IMR-90 (cell line): ENCODE data around the gene KRT7. TPM values are rescaled to one million over a fixed set of nuclear protein-coding genes. Genes with fewer than 3 reads are reported as not detected.

Source experiments
- ATAC-seq: fragments of 200-7000 bp; cut with Tn5 transposase; 2 replicates; pipeline ENCODE4 v1.9.1; 2020; ENCODE audit warnings: low read depth, mild to moderate bottlenecking, moderate library complexity
- BruUV-seq: library from RNA; stranded (reverse); fragments of 400-500 nt; replicated peaks from 2 replicates; lab custom pipeline; 2021; lab: Mats Ljungman, UMichigan
- CTCF ChIA-PET: fragments of 300-600 bp; formaldehyde crosslinking; extraction: SDS; loops from one replicate; lab custom pipeline; 2021; ENCODE audit warnings: antibody characterized with exemption; lab: Yijun Ruan, JAX
- POLR2A ChIA-PET: fragments of 300-600 bp; sonication (Branson Sonifier 250); formaldehyde crosslinking; loops from one replicate; lab custom pipeline; 2022; ENCODE audit warnings: antibody characterized with exemption; ENCODE audit not compliant: unreplicated experiment; lab: Charles Lee
- DNase-seq: peaks from one replicate; pipeline ENCODE4 v3.0.0; 2013
- H2AFZ ChIP-seq: replicated peaks from 2 replicates; pipeline ENCODE3; 2013; ENCODE audit warnings: low read length, mild to moderate bottlenecking; ENCODE audit not compliant: poor library complexity
- H2AK5ac ChIP-seq: 2 replicates; pipeline ENCODE4 v1.6.1; 2013; ENCODE audit warnings: low read depth, low read length, inconsistent platforms
- H2AK9ac ChIP-seq: replicated peaks from 2 replicates; pipeline ENCODE3; 2013; ENCODE audit warnings: mild to moderate bottlenecking, low read depth, low read length, moderate library complexity; ENCODE audit not compliant: poor library complexity
- H2BK120ac ChIP-seq: 2 replicates; pipeline ENCODE4 v1.6.1; 2013; ENCODE audit warnings: low read depth, low read length, inconsistent platforms
- H2BK15ac ChIP-seq: 3 replicates; pipeline ENCODE4 v1.6.1; 2013; ENCODE audit warnings: low read depth, low read length, inconsistent platforms
- H2BK20ac ChIP-seq: 2 replicates; pipeline ENCODE4 v1.6.1; 2013; ENCODE audit warnings: low read depth, mild to moderate bottlenecking, inconsistent platforms, low read length, moderate library complexity
- H2BK5ac ChIP-seq: 2 replicates; pipeline ENCODE4 v1.6.1; 2013; ENCODE audit warnings: mild to moderate bottlenecking, low read depth, low read length, inconsistent platforms; ENCODE audit not compliant: poor library complexity, severe bottlenecking
- H3K14ac ChIP-seq: replicated peaks from 2 replicates; pipeline ENCODE4 v1.6.1; 2013; ENCODE audit warnings: low read depth, low read length, inconsistent platforms
- H3K18ac ChIP-seq: 2 replicates; pipeline ENCODE4 v1.6.1; 2013; ENCODE audit warnings: low read depth, low read length, control low read depth
- H3K23ac ChIP-seq: 2 replicates; pipeline ENCODE4 v1.6.1; 2013; ENCODE audit warnings: low read depth, low read length, inconsistent platforms
- H3K27ac ChIP-seq: 2 replicates; pipeline ENCODE4 v1.5.1; 2013; ENCODE audit warnings: mild to moderate bottlenecking, control low read depth, low read length; ENCODE audit not compliant: insufficient read depth
- H3K27me3 ChIP-seq: 2 replicates; pipeline ENCODE4 v1.6.1; 2013; ENCODE audit warnings: low read length; ENCODE audit not compliant: control insufficient read depth, insufficient read depth
- H3K36me3 ChIP-seq: 2 replicates; pipeline ENCODE4 v1.6.1; 2013; ENCODE audit warnings: low read length, mixed read lengths; ENCODE audit not compliant: control insufficient read depth, insufficient read depth
- H3K4ac ChIP-seq: 2 replicates; pipeline ENCODE4 v1.6.1; 2013; ENCODE audit warnings: low read depth, low read length, inconsistent platforms
- H3K4me1 ChIP-seq: 2 replicates; pipeline ENCODE4 v1.6.1; 2013; ENCODE audit warnings: low read length, mixed read lengths; ENCODE audit not compliant: control insufficient read depth, insufficient read depth
- H3K4me2 ChIP-seq: 2 replicates; pipeline ENCODE4 v1.6.1; 2013; ENCODE audit warnings: low read depth, mild to moderate bottlenecking, control low read depth, low read length, moderate library complexity
- H3K4me3 ChIP-seq: 2 replicates; pipeline ENCODE4 v1.5.1; 2013; ENCODE audit warnings: low read depth, mild to moderate bottlenecking, control low read depth, low read length, moderate library complexity; ENCODE audit not compliant: insufficient read depth
- H3K56ac ChIP-seq: 2 replicates; pipeline ENCODE4 v1.6.1; 2013; ENCODE audit warnings: low read length, inconsistent platforms; ENCODE audit not compliant: insufficient read depth; ENCODE audit errors: extremely low read depth
- H3K79me1 ChIP-seq, 2 experiments: 2 replicates each; pipeline ENCODE4 v1.6.1; 2013; ENCODE audit warnings: low read length in 2 of 2, inconsistent platforms in 1 of 2, low read depth in 1 of 2
- H3K9ac ChIP-seq: 2 replicates; pipeline ENCODE4 v1.6.1; 2013; ENCODE audit warnings: low read depth, low read length, control low read depth
- H3K9me1 ChIP-seq: 2 replicates; pipeline ENCODE4 v1.6.1; 2013; ENCODE audit warnings: low read length, inconsistent platforms; ENCODE audit not compliant: insufficient read depth
- H3K9me3 ChIP-seq: 2 replicates; pipeline ENCODE4 v1.6.1; 2013; ENCODE audit warnings: low read length; ENCODE audit not compliant: control insufficient read depth, insufficient read depth
- H4K20me1 ChIP-seq: 2 replicates; pipeline ENCODE4 v1.6.1; 2013; ENCODE audit warnings: low read length, inconsistent platforms; ENCODE audit not compliant: insufficient read depth
- H4K5ac ChIP-seq: 2 replicates; pipeline ENCODE4 v1.6.1; 2013; ENCODE audit warnings: mild to moderate bottlenecking, low read depth, low read length, control low read depth
- H4K8ac ChIP-seq, 2 experiments: 2 replicates each; pipeline ENCODE4 v1.6.1; 2013; ENCODE audit warnings: low read depth in 2 of 2, low read length in 2 of 2, control low read depth in 1 of 2, inconsistent platforms in 1 of 2
- H4K91ac ChIP-seq: 2 replicates; pipeline ENCODE4 v1.6.1; 2013; ENCODE audit warnings: low read depth, low read length, inconsistent platforms; ENCODE audit not compliant: insufficient read depth
- BHLHE40 ChIP-seq: fragments of 150-350 bp; IDR thresholded peaks from 2 replicates; pipeline ENCODE4 v1.6.1; 2016; ENCODE audit warnings: mild to moderate bottlenecking, low read depth, low read length
- CEBPB ChIP-seq: IDR thresholded peaks from 2 replicates; pipeline ENCODE4 v1.6.1; 2012; ENCODE audit warnings: low read depth, low read length, improper control_type of control experiment
- FOS ChIP-seq: fragments of 150-350 bp; IDR thresholded peaks from 2 replicates; pipeline ENCODE4 v1.6.1; 2016; ENCODE audit warnings: low read depth, low read length
- MAFK ChIP-seq: IDR thresholded peaks from 2 replicates; pipeline ENCODE4 v1.6.1; 2012; ENCODE audit warnings: low read depth, low read length, improper control_type of control experiment
- MAZ ChIP-seq: IDR thresholded peaks from 2 replicates; pipeline ENCODE4 v1.6.1; 2012; ENCODE audit warnings: low read depth, mild to moderate bottlenecking, low read length, improper control_type of control experiment, moderate library complexity, borderline replicate concordance
- MXI1 ChIP-seq: IDR thresholded peaks from 2 replicates; pipeline ENCODE4 v1.6.1; 2012; ENCODE audit warnings: low read depth, mild to moderate bottlenecking, low read length, moderate library complexity, borderline replicate concordance
- NFE2L2 ChIP-seq: fragments of 150-350 bp; IDR thresholded peaks from 2 replicates; pipeline ENCODE4 v1.6.1; 2016; ENCODE audit warnings: low read depth, mild to moderate bottlenecking, low read length
- POLR2A ChIP-seq: IDR thresholded peaks from 2 replicates; pipeline ENCODE4 v1.6.1; 2012; ENCODE audit warnings: mild to moderate bottlenecking, low read depth, low read length
- RAD21 ChIP-seq: IDR thresholded peaks from 2 replicates; pipeline ENCODE4 v1.6.1; 2012; ENCODE audit warnings: low read length, improper control_type of control experiment
- RCOR1 ChIP-seq: IDR thresholded peaks from 2 replicates; pipeline ENCODE4 v1.6.1; 2012; ENCODE audit warnings: mild to moderate bottlenecking, low read length, improper control_type of control experiment; ENCODE audit not compliant: insufficient replicate concordance
- WGBS, 2 experiments: methylation state at CpG; one replicate each; pipeline versions ENCODE4 v1.1.5 to v1.1.7; 2013; ENCODE audit warnings: missing lambda C conversion rate in 2 of 2; ENCODE audit not compliant: insufficient read length in 1 of 2; ENCODE audit errors: extremely low coverage in 2 of 2; 5-methylcytosine and 5-hydroxymethylcytosine counted together
- dilution Hi-C: fragments of 300-500 bp; cut with HindIII; formaldehyde crosslinking; loops from one replicate; pipeline ENCODE4 v1.14.3; 2018; ENCODE audit warnings: low sequenced_read_pairs; ENCODE audit not compliant: unreplicated experiment
- in situ Hi-C: fragments of 300-500 bp; cut with MboI; formaldehyde crosslinking; loops from 3 replicates; pipeline ENCODE4 v1.14.3; 2019; ENCODE audit warnings: low sequenced_read_pairs, inconsistent platforms, mixed read lengths
- intact Hi-C: fragments of 100-400 bp; cut with micrococcal nuclease; formaldehyde crosslinking; loops from 2 replicates; pipeline ENCODE4 v1.10.0; 2022
- polyA plus RNA-seq, 3 experiments: library from polyadenylated mRNA; depleted of rRNA; stranded (reverse); fragments of >200 nt; gene quantifications; 2 replicates each; pipeline ENCODE4 v1.2.3, GENCODE V29; 2012; ENCODE audit warnings: low replicate concordance in 1 of 3
- total RNA-seq: library from RNA; depleted of rRNA; stranded (reverse); fragments of >200 nt; gene quantifications from 2 replicates; pipeline ENCODE4 v1.2.3, GENCODE V29; 2012
- TF ChIP-seq, protein P1 (sequence below): fragments of 150-350 bp; IDR thresholded peaks from 2 replicates; pipeline ENCODE4 v1.6.1; 2017; ENCODE audit warnings: mild to moderate bottlenecking, antibody characterized with exemption, low read length, low read depth
- TF ChIP-seq, protein P2 (sequence below): conservative IDR thresholded peaks from 2 replicates; pipeline ENCODE4 v1.5.1; 2012; ENCODE audit warnings: mild to moderate bottlenecking, low read depth, low read length, improper control_type of control experiment
- TF ChIP-seq, protein P3 (sequence below): fragments of 150-350 bp; IDR thresholded peaks from 2 replicates; pipeline ENCODE4 v1.6.1; 2016; ENCODE audit warnings: low read depth, mild to moderate bottlenecking, low read length, moderate library complexity, borderline replicate concordance

The KRT7 gene
- total and polyA plus RNA-seq, 2 of the 4 experiments (the other 2 are of a cell fraction), result 0.54 to 1.7 TPM

DNA sequence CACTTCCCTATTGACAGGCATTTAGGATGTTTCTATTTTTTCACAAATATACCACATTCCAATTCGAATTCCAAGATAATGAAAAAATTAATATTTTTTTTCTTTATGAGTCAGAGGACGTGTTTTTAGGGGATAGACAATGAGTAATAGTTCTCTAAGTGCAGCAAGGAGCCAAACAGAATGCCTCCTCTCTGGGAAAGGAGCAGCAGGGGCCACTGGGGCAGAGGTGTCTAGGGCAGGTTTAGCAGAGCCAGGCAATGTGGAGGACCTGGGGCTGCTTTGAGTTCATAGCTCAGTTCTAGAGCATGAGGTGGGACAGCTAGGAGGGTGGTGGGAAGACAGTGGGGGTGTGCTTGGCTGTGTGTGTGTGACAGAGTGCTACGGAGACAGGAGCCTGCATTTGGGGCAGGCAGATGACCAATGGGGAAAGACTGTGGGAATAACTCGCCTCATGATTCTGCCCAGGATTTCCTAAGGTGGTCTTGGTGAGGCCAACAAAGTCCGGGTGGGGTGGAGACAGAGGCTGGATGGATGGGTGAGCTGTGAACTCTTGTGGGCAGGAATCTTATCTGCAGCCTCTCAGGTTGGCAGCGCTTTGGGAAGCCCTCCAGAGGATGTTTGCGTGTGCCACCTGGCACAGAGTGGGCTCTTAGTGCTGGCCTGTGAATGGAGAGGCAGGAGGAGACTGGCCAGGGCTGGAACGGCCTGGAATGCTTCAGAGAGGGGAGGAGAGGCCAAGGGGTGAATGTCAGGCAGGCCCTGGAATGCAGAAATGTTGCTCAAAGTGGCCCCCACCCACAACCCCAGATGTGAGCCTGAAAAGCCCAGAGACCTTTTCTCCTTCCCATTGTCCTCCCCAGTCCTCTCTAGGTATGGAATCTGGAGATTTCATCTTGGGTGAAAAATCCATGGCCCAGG is 2.4 kb upstream of the KRT7 start:
- peak overlapping the region; percentile 100 for H2BK120ac ChIP-seq
- H3K14ac ChIP-seq, result peak overlapping the region; percentile 97
- dilution Hi-C loops (no loop called here), in situ Hi-C loops (no loop called here), intact Hi-C loops (loop anchor here (5.0 kb wide), 1 partner anchor 47 kb away; no protein-coding TSS in a partner anchor)
- CTCF ChIA-PET, result no interaction called here
- peak overlapping the region; percentile 90 for H2AK9ac ChIP-seq
- H3K4ac ChIP-seq, result peak overlapping the region; percentile 99
- peak overlapping the region; percentile 90 for H3K27ac ChIP-seq
- H2AFZ ChIP-seq, result peak overlapping the region; percentile 24
- H3K36me3 ChIP-seq, result no peaks in the 10 kb centered on the region
- peak overlapping the region; percentile 98 for H2AK5ac ChIP-seq
- peak overlapping the region; percentile 97 for H2BK20ac ChIP-seq
- H3K9me1 ChIP-seq, result peaks cover 29% of the 10 kb centered on the region
- no peak overlapping the region for H3K4me3 ChIP-seq
- peak overlapping the region; percentile 99 for H4K91ac ChIP-seq
- H3K9me3 ChIP-seq, result no peaks in the 10 kb centered on the region
- H2BK15ac ChIP-seq, result peak overlapping the region; percentile 98; the same call in 2 of the 3 replicates
- no peaks in the 10 kb centered on the region for H4K20me1 ChIP-seq
- H3K9ac ChIP-seq, result peak overlapping the region; percentile 66; the same call in 1 of the 2 replicates
- WGBS, 2 experiments, result no CpG with 5 or more reads among the region's 8 CpGs
- no TSS peak for BruUV-seq
- H3K27me3 ChIP-seq, result no peaks in the 10 kb centered on the region
- peak overlapping the region; percentile 87 for H3K18ac ChIP-seq
- H3K79me1 ChIP-seq, result peaks cover 0 to 17% of the 10 kb centered on the region in 2 experiments; a peak in 2 of 4 replicates
- peak overlapping the region; percentile 67 for H3K4me2 ChIP-seq
- H2BK5ac ChIP-seq, result peak overlapping the region; percentile 82
- H4K8ac ChIP-seq, result peak overlapping the region; percentile 81 to 88
- H4K5ac ChIP-seq, result peak overlapping the region; percentile 84
- DNase-seq (peak; percentile 68), ATAC-seq (peak; percentile 83)
- H3K23ac ChIP-seq, result peak overlapping the region; percentile 99
- POLR2A ChIA-PET, result no interaction called here
- H3K4me1 ChIP-seq, result peaks cover 23% of the 10 kb centered on the region
- H3K56ac ChIP-seq, result peak overlapping the region; percentile 87
- TF ChIP-seq POLR2A, result no peak
- TF ChIP-seq FOS, result peak; percentile 78
- peak; percentile 14; the same call in 1 of the 2 replicates for TF ChIP-seq BHLHE40
- no peak for TF ChIP-seq MAZ
- TF ChIP-seq, protein P1, sequence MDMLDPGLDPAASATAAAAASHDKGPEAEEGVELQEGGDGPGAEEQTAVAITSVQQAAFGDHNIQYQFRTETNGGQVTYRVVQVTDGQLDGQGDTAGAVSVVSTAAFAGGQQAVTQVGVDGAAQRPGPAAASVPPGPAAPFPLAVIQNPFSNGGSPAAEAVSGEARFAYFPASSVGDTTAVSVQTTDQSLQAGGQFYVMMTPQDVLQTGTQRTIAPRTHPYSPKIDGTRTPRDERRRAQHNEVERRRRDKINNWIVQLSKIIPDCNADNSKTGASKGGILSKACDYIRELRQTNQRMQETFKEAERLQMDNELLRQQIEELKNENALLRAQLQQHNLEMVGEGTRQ, result no peak
- TF ChIP-seq, protein P2, sequence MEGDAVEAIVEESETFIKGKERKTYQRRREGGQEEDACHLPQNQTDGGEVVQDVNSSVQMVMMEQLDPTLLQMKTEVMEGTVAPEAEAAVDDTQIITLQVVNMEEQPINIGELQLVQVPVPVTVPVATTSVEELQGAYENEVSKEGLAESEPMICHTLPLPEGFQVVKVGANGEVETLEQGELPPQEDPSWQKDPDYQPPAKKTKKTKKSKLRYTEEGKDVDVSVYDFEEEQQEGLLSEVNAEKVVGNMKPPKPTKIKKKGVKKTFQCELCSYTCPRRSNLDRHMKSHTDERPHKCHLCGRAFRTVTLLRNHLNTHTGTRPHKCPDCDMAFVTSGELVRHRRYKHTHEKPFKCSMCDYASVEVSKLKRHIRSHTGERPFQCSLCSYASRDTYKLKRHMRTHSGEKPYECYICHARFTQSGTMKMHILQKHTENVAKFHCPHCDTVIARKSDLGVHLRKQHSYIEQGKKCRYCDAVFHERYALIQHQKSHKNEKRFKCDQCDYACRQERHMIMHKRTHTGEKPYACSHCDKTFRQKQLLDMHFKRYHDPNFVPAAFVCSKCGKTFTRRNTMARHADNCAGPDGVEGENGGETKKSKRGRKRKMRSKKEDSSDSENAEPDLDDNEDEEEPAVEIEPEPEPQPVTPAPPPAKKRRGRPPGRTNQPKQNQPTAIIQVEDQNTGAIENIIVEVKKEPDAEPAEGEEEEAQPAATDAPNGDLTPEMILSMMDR, result no peak
- TF ChIP-seq RAD21, result 0 out of 2 replicates have a peak, but pooled peaks have one; percentile 13
- no peak for TF ChIP-seq MAFK
- TF ChIP-seq RCOR1, result no peak
- TF ChIP-seq, protein P3, sequence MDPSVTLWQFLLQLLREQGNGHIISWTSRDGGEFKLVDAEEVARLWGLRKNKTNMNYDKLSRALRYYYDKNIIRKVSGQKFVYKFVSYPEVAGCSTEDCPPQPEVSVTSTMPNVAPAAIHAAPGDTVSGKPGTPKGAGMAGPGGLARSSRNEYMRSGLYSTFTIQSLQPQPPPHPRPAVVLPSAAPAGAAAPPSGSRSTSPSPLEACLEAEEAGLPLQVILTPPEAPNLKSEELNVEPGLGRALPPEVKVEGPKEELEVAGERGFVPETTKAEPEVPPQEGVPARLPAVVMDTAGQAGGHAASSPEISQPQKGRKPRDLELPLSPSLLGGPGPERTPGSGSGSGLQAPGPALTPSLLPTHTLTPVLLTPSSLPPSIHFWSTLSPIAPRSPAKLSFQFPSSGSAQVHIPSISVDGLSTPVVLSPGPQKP, result no peak
- TF ChIP-seq CEBPB, result no peak
- no peak for TF ChIP-seq MXI1
- no peak for TF ChIP-seq NFE2L2
